K562 (cell line): ENCODE data around the gene GSTM1. TPM values are rescaled to one million over a fixed set of nuclear protein-coding genes. Genes with fewer than 3 reads are reported as not detected.

Experiments
- BCLAF1 ChIP-seq, 2 experiments: fragments of 450-650 bp in 1 of 2; IDR thresholded peaks; 2 replicates each; pipeline ENCODE4 v1.6.1; 2011 to 2017; ENCODE audit warnings: low read depth in 2 of 2, antibody characterized with exemption in 1 of 2, borderline replicate concordance in 1 of 2, low read length in 1 of 2, mild to moderate bottlenecking in 1 of 2, mixed read lengths in 1 of 2; ENCODE audit not compliant: control insufficient read depth in 1 of 2
- CC2D1A ChIP-seq: fragments of 450-650 bp; IDR thresholded peaks from 2 replicates; pipeline ENCODE4 v1.6.1; 2017; ENCODE audit warnings: mild to moderate bottlenecking
- MYBL2 ChIP-seq, 2 experiments: fragments of 450-650 bp in 1 of 2; sonication (generic) in 1 of 2; formaldehyde crosslinking in 1 of 2; IDR thresholded peaks; 2 replicates each; pipeline versions ENCODE4 v1.6.1 to v1.8.1; 2017 to 2022; ENCODE audit warnings: borderline replicate concordance in 1 of 2, inconsistent platforms in 1 of 2, low read depth in 1 of 2, mild to moderate bottlenecking in 1 of 2, missing genetic modification reagents in 1 of 2, moderate library complexity in 1 of 2
- NCOA1 ChIP-seq: fragments of 450-650 bp; IDR thresholded peaks from 2 replicates; pipeline ENCODE4 v1.6.1; 2016; ENCODE audit warnings: low read depth
- RNF2 ChIP-seq: sonication (generic); IDR thresholded peaks from 2 replicates; pipeline ENCODE4 v1.6.1; 2016
- SIRT6 ChIP-seq: IDR thresholded peaks from one replicate; pipeline ENCODE4 v1.6.1; 2012; ENCODE audit warnings: low read depth, mild to moderate bottlenecking, control low read depth, inconsistent platforms, low read length, moderate library complexity
- VEZF1 ChIP-seq: fragments of 200-800 bp; sonication (Bioruptor generic); IDR thresholded peaks from 2 replicates; pipeline ENCODE4 v1.6.1; 2017; ENCODE audit warnings: missing genetic modification characterization, missing compliant biosample characterization
- ZNF354B ChIP-seq: fragments of 250-450 bp; sonication (Bioruptor Pico); IDR thresholded peaks from 2 replicates; pipeline ENCODE4 v1.4.0; 2020
- polyA plus RNA-seq, 8 experiments: library from polyadenylated mRNA; depleted of rRNA in 4 of 8; stranded (reverse) in 5 of 8; unstranded in 3 of 8; fragments of >200 nt; fragmentation: Nextera tagmentation in 2 of 8; fragmentation: Illumina TruSeq in 1 of 8; extraction: Ambion mirVana in 2 of 8; extraction: Trizol in 1 of 8; gene quantifications; 2 replicates each; pipeline versions ENCODE4 v1.2.1 to v1.2.3, GENCODE V29; 2011 to 2014; ENCODE audit warnings: inconsistent platforms in 1 of 8, missing spikeins in 1 of 8
- total RNA-seq, 7 experiments: library from RNA; depleted of rRNA in 6 of 7; stranded (reverse); fragments of >200 nt in 6 of 7; fragmentation: Illumina TruSeq in 2 of 7; extraction: Trizol in 2 of 7; gene quantifications; 2 replicates each; pipeline versions ENCODE4 v1.2.1 to v1.2.3, GENCODE V29; 2011 to 2021; ENCODE audit warnings: low replicate concordance in 1 of 7
- TF ChIP-seq, protein P1 (sequence below): fragments of 450-650 bp; formaldehyde crosslinking; IDR thresholded peaks from 2 replicates; pipeline ENCODE4 v1.4.0; 2020; ENCODE audit warnings: mild to moderate bottlenecking, moderate library complexity
- TF ChIP-seq, protein P2 (sequence below): sonication (generic); formaldehyde crosslinking; IDR thresholded peaks from 2 replicates; pipeline ENCODE4 v1.8.0; 2023; ENCODE audit warnings: mild to moderate bottlenecking, missing genetic modification reagents
- TF ChIP-seq, protein P3 (sequence below): fragments of 250-450 bp; sonication (Bioruptor Pico); IDR thresholded peaks from 2 replicates; pipeline ENCODE4 v1.4.0; 2020; ENCODE audit warnings: mild to moderate bottlenecking, moderate library complexity, borderline replicate concordance

The GSTM1 gene
- total and polyA plus RNA-seq, 9 of the 15 experiments (the other 6 are each of a cell fraction or from before 2014, with no cell fraction given) = not detected

DNA sequence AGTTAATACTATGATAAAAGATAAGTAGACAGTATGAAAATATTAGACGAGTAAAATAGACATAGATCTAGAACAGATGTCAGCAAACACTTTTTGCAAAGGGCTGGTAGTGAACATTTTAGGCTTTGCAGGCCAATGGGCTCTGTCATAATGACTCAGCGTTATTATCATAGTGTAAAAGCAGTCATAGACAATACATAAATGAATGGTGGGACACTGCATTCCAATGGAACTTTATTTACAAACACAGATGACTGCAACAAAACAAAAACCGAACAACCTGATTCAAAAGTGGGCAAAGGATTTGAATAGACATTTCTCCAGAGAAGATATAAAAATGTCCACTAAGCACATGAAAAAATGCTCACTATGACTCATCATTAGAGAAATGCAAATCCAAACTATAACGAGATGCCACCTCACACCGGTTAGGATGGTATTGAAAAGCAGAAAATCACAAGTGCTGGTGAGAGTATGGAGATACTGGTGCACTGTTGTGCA, 31.8 kb downstream of the GSTM1 start (continued):
- TF ChIP-seq VEZF1 (CRISPR knock-in tag) = no peak
- TF ChIP-seq CC2D1A = no peak
- TF ChIP-seq BCLAF1 (IDR thresholded peaks at IDR 0.05; ENCODE audit: borderline replicate concordance in 1 of 2, control insufficient read depth in 1 of 2, low read depth in 2 of 2, low read length in 1 of 2) = no peak
- TF ChIP-seq, protein P1, sequence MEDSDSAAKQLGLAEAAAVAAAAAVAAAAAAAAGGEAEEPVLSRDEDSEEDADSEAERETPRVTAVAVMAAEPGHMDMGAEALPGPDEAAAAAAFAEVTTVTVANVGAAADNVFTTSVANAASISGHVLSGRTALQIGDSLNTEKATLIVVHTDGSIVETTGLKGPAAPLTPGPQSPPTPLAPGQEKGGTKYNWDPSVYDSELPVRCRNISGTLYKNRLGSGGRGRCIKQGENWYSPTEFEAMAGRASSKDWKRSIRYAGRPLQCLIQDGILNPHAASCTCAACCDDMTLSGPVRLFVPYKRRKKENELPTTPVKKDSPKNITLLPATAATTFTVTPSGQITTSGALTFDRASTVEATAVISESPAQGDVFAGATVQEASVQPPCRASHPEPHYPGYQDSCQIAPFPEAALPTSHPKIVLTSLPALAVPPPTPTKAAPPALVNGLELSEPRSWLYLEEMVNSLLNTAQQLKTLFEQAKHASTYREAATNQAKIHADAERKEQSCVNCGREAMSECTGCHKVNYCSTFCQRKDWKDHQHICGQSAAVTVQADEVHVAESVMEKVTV = no peak
- TF ChIP-seq, protein P2, sequence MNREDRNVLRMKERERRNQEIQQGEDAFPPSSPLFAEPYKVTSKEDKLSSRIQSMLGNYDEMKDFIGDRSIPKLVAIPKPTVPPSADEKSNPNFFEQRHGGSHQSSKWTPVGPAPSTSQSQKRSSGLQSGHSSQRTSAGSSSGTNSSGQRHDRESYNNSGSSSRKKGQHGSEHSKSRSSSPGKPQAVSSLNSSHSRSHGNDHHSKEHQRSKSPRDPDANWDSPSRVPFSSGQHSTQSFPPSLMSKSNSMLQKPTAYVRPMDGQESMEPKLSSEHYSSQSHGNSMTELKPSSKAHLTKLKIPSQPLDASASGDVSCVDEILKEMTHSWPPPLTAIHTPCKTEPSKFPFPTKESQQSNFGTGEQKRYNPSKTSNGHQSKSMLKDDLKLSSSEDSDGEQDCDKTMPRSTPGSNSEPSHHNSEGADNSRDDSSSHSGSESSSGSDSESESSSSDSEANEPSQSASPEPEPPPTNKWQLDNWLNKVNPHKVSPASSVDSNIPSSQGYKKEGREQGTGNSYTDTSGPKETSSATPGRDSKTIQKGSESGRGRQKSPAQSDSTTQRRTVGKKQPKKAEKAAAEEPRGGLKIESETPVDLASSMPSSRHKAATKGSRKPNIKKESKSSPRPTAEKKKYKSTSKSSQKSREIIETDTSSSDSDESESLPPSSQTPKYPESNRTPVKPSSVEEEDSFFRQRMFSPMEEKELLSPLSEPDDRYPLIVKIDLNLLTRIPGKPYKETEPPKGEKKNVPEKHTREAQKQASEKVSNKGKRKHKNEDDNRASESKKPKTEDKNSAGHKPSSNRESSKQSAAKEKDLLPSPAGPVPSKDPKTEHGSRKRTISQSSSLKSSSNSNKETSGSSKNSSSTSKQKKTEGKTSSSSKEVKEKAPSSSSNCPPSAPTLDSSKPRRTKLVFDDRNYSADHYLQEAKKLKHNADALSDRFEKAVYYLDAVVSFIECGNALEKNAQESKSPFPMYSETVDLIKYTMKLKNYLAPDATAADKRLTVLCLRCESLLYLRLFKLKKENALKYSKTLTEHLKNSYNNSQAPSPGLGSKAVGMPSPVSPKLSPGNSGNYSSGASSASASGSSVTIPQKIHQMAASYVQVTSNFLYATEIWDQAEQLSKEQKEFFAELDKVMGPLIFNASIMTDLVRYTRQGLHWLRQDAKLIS (CRISPR knock-in tag) = no peak
- no peak for TF ChIP-seq MYBL2 (IDR thresholded peaks at IDR 0.05; ENCODE audit: low read depth)
- no peak for TF ChIP-seq MYBL2 (CRISPR knock-in tag; IDR thresholded peaks at IDR 0.05; ENCODE audit: borderline replicate concordance)
- TF ChIP-seq SIRT6 = no peak
- no peak for TF ChIP-seq NCOA1
- no peak for TF ChIP-seq ZNF354B (CRISPR knock-in tag)
- TF ChIP-seq, protein P3, sequence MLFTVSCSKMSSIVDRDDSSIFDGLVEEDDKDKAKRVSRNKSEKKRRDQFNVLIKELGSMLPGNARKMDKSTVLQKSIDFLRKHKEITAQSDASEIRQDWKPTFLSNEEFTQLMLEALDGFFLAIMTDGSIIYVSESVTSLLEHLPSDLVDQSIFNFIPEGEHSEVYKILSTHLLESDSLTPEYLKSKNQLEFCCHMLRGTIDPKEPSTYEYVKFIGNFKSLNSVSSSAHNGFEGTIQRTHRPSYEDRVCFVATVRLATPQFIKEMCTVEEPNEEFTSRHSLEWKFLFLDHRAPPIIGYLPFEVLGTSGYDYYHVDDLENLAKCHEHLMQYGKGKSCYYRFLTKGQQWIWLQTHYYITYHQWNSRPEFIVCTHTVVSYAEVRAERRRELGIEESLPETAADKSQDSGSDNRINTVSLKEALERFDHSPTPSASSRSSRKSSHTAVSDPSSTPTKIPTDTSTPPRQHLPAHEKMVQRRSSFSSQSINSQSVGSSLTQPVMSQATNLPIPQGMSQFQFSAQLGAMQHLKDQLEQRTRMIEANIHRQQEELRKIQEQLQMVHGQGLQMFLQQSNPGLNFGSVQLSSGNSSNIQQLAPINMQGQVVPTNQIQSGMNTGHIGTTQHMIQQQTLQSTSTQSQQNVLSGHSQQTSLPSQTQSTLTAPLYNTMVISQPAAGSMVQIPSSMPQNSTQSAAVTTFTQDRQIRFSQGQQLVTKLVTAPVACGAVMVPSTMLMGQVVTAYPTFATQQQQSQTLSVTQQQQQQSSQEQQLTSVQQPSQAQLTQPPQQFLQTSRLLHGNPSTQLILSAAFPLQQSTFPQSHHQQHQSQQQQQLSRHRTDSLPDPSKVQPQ (CRISPR knock-in tag) = no peak
- no peak for TF ChIP-seq RNF2
